ENCODE results near the gene AQP9. TPM values are rescaled to one million over a fixed set of nuclear protein-coding genes. Genes with fewer than 3 reads are reported as not detected.
"Not testable (repeated sequence)": the region's sequence is repeated elsewhere in the genome, so short reads cannot be mapped to it uniquely, and the experiment has no call there.

The AQP9 gene
- total and polyA plus RNA-seq, 2 of the 8 experiments (the other 6 are each of a cell fraction or from before 2014, with no cell fraction given), result not detected

- H2BK20ac ChIP-seq (ENCODE audit: low read length); H3K4me2 ChIP-seq (ENCODE audit: insufficient read depth in 1 of 2, low read depth in 2 of 2, low read length in 2 of 2); H3K23me2 ChIP-seq (ENCODE audit: low read depth, low read length); H3K4me1 ChIP-seq (replicated peaks in 1 of 4; ENCODE audit: control insufficient read depth in 3 of 4, insufficient read depth in 4 of 4, low read length in 3 of 4); H2BK15ac ChIP-seq (ENCODE audit: low read length); H3K14ac ChIP-seq (ENCODE audit: insufficient read length); FAIRE-seq; H3K23ac ChIP-seq (ENCODE audit: insufficient read length); H2BK120ac ChIP-seq (replicated peaks; ENCODE audit: low read depth, low read length); H3K79me1 ChIP-seq (ENCODE audit: low read depth, low read length); H3K27ac ChIP-seq (ENCODE audit: low read depth, low read length); H4K91ac ChIP-seq (replicated peaks; ENCODE audit: insufficient read length, low read length); H2BK5ac ChIP-seq (ENCODE audit: low read depth, low read length); H3K18ac ChIP-seq (ENCODE audit: extremely low read depth, low read length); H3K36me3 ChIP-seq (ENCODE audit: control insufficient read depth in 2 of 4, insufficient read depth in 4 of 4, low read length in 3 of 4); H3K9ac ChIP-seq (replicated peaks in 1 of 4; ENCODE audit: extremely low read depth in 1 of 4, low read depth in 3 of 4, low read length in 3 of 4); H4K5ac ChIP-seq (ENCODE audit: insufficient read length, low read depth, low read length); H3K9me3 ChIP-seq (ENCODE audit: insufficient read depth in 2 of 2, low read depth in 1 of 2, low read length in 1 of 2); H4K20me1 ChIP-seq (replicated peaks in 1 of 2; ENCODE audit: control insufficient read depth in 1 of 2, insufficient read depth in 2 of 2, low read length in 2 of 2); H3K27me3 ChIP-seq (replicated peaks in 1 of 4; ENCODE audit: control insufficient read depth in 3 of 4, extremely low read depth in 1 of 4, insufficient read depth in 3 of 4, low read length in 3 of 4); H3K56ac ChIP-seq (replicated peaks; ENCODE audit: insufficient read length, low read depth, low read length); H3K4ac ChIP-seq (replicated peaks; ENCODE audit: insufficient read length, low read depth, low read length); POLR2A ChIA-PET (ENCODE audit: partially characterized antibody); H2AK5ac ChIP-seq (ENCODE audit: low read depth, low read length); H3K79me2 ChIP-seq (ENCODE audit: control insufficient read depth in 1 of 2, insufficient read depth in 2 of 2, low read length in 2 of 2); H3K4me3 ChIP-seq (ENCODE audit: extremely low read depth in 1 of 4, insufficient read depth in 2 of 4, low read depth in 3 of 4, low read length in 4 of 4); H2BK12ac ChIP-seq (ENCODE audit: low read depth, low read length); H4K8ac ChIP-seq (ENCODE audit: extremely low read depth, insufficient read depth, low read length): not testable (repeated sequence)
- peak overlapping the region; percentile 13; the same call in 1 of the 2 replicates for H2AFZ ChIP-seq (ENCODE audit: low read length)
- 85% methylated on average over 9 of the region's 9 CpGs; no CpG with 5 or more reads in 1 of the 2 experiments for WGBS, 2 experiments (ENCODE audit: extremely low coverage in 1 of 2, insufficient coverage in 1 of 2, insufficient read length in 1 of 2, insufficient replicate concordance in 2 of 2, low coverage in 1 of 2, low lambda C conversion rate in 2 of 2, missing lambda C conversion rate in 1 of 2)
- peak in 1 of 2 experiments; percentile 49 for DNase-seq (ENCODE audit: low read depth in 1 of 2, low spot score in 2 of 2)
- CTCF ChIA-PET (ENCODE audit: partially characterized antibody), result interaction anchor here (1.1 to 2.3 kb wide), 4 partner anchors 10 to 123 kb away, joined by 3 to 8 read pairs (median 4); no protein-coding TSS in a partner anchor
Measured at GRCh38 chr15:58193636-58194035, 55.5 kb downstream of the AQP9 start.
